Activated naive CD8-positive, alpha-beta T cell (primary cell): ENCODE measurements around the gene VPS8.
A peak's percentile ranks its signal among the peaks of the same experiment; 100 is the strongest.

Experiments used
- H3K27ac Mint-ChIP-seq: one replicate; pipeline ENCODE4 v1.8.0; 2021; ENCODE audit warnings: mixed read lengths
- H3K27me3 Mint-ChIP-seq: one replicate; pipeline ENCODE4 v1.8.0; 2021; ENCODE audit warnings: mixed read lengths
- H3K36me3 Mint-ChIP-seq: one replicate; pipeline ENCODE4 v1.8.0; 2021; ENCODE audit warnings: mixed read lengths
- H3K4me1 Mint-ChIP-seq: one replicate; pipeline ENCODE4 v1.8.0; 2021; ENCODE audit warnings: low read depth, mixed read lengths
- H3K4me3 Mint-ChIP-seq: one replicate; pipeline ENCODE4 v1.8.0; 2021; ENCODE audit warnings: mild to moderate bottlenecking, mixed read lengths
- H3K9me3 Mint-ChIP-seq: one replicate; pipeline ENCODE4 v1.8.0; 2021; ENCODE audit warnings: low read depth, mixed read lengths

Gene VPS8, protein sequence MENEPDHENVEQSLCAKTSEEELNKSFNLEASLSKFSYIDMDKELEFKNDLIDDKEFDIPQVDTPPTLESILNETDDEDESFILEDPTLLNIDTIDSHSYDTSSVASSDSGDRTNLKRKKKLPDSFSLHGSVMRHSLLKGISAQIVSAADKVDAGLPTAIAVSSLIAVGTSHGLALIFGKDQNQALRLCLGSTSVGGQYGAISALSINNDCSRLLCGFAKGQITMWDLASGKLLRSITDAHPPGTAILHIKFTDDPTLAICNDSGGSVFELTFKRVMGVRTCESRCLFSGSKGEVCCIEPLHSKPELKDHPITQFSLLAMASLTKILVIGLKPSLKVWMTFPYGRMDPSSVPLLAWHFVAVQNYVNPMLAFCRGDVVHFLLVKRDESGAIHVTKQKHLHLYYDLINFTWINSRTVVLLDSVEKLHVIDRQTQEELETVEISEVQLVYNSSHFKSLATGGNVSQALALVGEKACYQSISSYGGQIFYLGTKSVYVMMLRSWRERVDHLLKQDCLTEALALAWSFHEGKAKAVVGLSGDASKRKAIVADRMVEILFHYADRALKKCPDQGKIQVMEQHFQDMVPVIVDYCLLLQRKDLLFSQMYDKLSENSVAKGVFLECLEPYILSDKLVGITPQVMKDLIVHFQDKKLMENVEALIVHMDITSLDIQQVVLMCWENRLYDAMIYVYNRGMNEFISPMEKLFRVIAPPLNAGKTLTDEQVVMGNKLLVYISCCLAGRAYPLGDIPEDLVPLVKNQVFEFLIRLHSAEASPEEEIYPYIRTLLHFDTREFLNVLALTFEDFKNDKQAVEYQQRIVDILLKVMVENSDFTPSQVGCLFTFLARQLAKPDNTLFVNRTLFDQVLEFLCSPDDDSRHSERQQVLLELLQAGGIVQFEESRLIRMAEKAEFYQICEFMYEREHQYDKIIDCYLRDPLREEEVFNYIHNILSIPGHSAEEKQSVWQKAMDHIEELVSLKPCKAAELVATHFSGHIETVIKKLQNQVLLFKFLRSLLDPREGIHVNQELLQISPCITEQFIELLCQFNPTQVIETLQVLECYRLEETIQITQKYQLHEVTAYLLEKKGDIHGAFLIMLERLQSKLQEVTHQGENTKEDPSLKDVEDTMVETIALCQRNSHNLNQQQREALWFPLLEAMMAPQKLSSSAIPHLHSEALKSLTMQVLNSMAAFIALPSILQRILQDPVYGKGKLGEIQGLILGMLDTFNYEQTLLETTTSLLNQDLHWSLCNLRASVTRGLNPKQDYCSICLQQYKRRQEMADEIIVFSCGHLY (N-terminal part only)

DNA sequence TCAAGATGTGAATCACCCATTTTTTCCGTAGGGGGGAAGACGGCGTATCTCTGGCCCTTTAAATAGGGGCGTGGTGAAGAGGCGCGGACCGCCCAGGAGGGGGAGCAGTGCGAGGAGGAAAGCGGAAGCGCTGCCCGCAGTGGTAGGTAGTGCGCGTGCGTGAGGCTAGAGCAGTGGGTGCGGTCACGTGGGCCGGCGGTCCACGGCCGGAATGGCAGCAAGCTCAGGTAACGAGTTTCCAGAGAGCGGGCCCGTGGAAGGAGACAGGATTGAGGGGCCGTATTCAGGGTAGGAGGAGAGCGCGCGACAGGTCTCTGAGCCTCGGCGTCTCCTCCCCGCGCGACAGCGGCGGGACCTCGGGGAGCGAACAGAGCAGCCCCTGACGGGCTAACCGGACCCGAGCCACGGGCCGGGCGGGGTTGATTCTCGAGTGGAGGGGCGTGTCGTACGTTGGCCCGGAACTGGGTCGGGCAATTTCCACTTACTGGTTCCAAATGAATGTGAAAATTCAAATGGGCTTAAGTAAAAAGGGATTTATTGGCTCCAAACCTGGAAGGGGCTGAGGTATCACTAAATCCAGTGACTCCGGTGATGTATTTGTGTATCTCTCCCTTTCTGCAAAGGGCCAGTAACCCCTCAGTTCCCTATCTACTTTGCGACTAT, at the start of gene VPS8:
TSS of gene VPS8 (plus strand) at position 168 of the 663 bp plus-strand sequence. CDS start 12,467 bp downstream, outside the sequence.
- peaks cover 5% of the 10 kb centered on the region for H3K36me3 Mint-ChIP-seq
- H3K27ac Mint-ChIP-seq = peak within 1 kb of the TSS; percentile 96
- no peaks in the 10 kb centered on the region for H3K9me3 Mint-ChIP-seq
- H3K4me3 Mint-ChIP-seq = peak within 1 kb of the TSS; percentile 98
- H3K27me3 Mint-ChIP-seq = no peaks in the 10 kb centered on the region
- H3K4me1 Mint-ChIP-seq = peaks cover 55% of the 10 kb centered on the region

DNA sequence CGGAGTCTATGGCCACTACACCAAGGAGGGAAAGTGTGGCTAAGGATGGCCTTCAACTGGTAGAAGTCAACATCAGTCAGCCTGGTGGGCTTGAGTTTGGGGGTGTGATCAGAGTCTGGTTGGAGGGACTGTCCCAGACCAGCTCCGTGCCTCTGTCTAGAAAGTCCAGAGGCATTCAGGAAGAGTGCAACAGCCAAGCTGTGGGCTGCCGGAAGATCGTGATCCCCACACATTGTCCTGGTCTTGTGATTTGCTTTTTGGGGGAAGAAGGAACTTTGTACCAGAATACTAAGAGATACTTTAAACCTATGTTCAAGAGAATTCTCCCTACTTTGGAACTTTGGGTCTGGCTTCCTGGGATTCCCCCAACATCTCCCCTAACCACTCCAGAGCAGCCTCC, 47.8 kb upstream of the VPS8 start:
- Mint-ChIP-seq H3K36me3 (no peaks in the 10 kb centered on the region), H3K27me3 (peaks cover 4% of the 10 kb centered on the region), H3K4me3 (no peak overlapping the region), H3K4me1 (no peaks in the 10 kb centered on the region), H3K27ac (no peak overlapping the region), H3K9me3 (no peaks in the 10 kb centered on the region)

DNA sequence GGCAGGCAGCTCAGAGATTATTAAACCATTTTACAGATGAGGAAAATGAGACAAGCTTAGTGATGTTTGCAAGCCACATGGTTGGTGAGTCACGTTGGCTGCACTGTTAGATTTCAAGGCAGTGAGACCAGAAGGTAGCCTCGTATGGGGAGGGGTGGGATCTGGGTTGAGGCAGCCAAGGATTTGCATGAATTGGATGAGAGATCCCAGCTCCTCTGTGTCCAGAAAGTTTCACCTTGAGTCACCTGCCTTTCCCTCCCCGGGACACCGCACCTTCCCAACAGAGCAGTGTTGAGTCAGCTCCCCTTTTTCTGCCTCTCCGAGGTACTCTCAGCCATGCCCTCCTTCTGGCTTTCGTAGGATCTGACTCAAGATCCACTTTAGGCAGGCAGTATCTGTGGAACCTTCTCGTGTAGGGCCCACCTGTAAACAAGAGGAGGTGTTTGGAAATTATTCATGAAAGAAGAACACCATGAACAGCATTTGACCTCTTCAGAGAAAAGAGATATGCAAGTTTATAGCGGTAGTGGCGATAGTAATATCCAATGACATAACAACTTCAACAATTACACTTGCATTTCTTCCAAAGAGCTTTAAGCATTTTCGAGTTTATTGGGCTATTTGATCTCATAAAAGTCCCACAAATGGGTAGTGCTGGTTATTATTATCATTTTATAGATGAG, 46.8 kb upstream of the VPS8 start:
- H3K27ac Mint-ChIP-seq = no peak overlapping the region
- H3K27me3 Mint-ChIP-seq = peaks cover 4% of the 10 kb centered on the region
- H3K4me3 Mint-ChIP-seq = no peak overlapping the region
- no peaks in the 10 kb centered on the region for H3K9me3 Mint-ChIP-seq
- H3K4me1 Mint-ChIP-seq = no peaks in the 10 kb centered on the region
- no peaks in the 10 kb centered on the region for H3K36me3 Mint-ChIP-seq

DNA sequence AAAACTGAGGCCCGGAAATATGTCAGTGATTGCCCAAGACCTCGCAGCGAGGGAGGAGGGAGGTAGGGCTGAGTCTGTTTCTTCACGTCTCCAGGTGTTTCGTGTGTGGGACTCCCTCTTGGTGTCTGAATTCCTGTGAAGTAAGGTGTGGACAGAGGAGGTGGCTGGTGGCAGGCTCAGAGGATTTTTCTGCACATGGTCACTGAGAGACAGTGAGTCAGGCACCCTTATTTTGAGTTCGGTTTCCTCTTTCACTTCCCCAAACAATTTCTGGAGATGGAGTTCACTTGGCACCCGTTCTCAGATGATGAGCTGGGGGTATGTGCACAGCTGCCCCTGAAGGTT, 46.3 kb upstream of the VPS8 start:
- no peaks in the 10 kb centered on the region for H3K36me3 Mint-ChIP-seq
- H3K4me3 Mint-ChIP-seq = no peak overlapping the region
- H3K4me1 Mint-ChIP-seq = no peaks in the 10 kb centered on the region
- no peak overlapping the region for H3K27ac Mint-ChIP-seq
- H3K27me3 Mint-ChIP-seq = peaks cover 4% of the 10 kb centered on the region
- H3K9me3 Mint-ChIP-seq = no peaks in the 10 kb centered on the region

DNA sequence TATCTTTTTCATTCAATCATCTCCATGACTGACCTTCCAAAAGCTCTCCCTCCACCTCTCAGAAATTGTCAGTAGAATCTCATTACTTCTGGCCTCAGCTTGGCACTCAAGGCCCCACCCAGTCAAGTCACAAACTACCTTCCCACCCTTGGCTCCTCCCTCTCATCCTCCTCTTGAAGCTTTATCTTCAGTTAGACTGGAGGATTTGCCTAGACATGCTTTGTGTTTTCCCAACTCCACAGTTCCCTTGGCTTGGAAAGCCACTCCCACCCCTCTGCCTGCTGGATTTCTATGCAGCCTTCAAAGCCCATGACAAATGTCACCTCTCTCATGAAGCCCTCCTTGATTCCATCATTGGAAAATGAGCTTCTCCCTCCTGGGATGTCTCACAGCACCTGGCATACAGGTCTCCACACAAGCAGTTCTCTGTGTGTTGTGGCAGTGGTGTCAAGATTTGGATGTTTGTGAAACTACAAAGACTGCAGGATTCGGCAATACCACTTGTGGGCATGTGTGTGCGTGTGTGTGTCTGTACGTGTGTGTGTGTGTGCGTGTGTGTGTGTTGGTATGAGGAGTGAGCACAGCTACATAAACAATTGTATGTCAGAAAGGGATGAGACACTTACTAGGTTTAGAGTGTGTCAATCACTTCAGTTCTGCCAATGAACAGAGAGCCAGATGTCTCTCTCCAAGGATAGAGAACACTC, 45.3 kb upstream of the VPS8 start:
- Mint-ChIP-seq H3K4me3 (no peak overlapping the region), H3K4me1 (no peaks in the 10 kb centered on the region), H3K27me3 (peaks cover 4% of the 10 kb centered on the region), H3K27ac (no peak overlapping the region), H3K9me3 (no peaks in the 10 kb centered on the region), H3K36me3 (no peaks in the 10 kb centered on the region)

DNA sequence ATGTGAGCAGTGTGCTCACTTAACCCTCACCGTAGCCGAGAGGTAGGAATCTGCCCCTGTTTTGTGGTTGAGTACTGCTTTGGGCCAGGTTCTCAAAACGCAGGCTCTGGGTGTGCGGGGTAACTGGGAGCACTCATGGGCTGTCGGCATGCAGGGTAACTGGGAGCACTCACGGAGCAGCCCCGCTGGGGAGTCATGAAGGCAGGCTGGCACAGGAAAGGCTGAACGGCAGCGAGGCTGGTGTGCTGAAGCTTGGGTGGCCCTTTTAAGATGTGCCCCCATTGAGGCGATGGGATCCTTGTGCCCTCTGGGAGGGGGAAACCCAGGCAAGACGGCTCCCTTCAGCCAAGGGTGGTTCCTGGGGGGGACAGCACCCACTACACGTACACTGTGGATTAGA, 44.6 kb upstream of the VPS8 start:
- no peaks in the 10 kb centered on the region for H3K36me3 Mint-ChIP-seq
- peaks cover 2% of the 10 kb centered on the region for H3K27me3 Mint-ChIP-seq
- no peak overlapping the region for H3K4me3 Mint-ChIP-seq
- H3K4me1 Mint-ChIP-seq = no peaks in the 10 kb centered on the region
- H3K9me3 Mint-ChIP-seq = no peaks in the 10 kb centered on the region
- H3K27ac Mint-ChIP-seq = no peak overlapping the region

DNA sequence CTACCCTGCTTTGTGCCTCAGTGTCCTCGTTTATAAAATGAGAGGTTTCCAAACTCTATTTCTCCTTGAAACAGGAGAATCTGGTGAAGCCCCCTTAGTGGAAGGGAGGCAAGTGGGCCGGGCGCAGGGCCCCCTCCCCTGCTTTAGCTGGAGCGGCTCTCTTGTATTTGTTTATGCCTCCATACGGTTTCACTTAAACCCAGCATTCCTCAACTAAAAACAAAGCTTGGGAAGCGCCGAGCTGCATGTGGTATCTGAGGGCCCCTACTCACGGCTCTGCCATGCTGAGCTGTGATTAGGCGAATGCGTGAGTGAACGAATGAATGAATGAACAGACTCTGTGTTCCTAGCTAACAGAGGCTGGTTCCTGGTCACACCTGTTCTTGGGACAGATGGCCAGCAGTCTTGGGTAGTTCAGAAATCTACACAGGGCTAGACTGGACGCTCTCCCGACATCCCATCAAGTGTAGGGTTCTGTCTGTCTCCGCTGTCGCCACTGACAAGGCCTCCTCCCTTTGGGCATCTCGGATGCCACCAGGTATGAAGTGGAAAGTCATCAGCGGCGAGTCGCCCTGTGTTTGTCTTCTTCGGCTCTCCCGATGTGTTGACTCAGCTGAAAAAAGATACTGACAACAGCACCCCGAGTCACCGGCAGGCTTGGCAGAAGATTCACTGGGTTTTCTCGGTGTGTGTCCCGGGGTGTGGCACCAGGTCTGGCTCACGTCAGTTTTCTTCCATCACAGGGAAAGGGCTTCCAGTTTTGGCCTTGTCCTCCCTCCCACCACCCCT, 42.4 kb upstream of the VPS8 start:
- no peak overlapping the region for H3K27ac Mint-ChIP-seq
- no peaks in the 10 kb centered on the region for H3K9me3 Mint-ChIP-seq

DNA sequence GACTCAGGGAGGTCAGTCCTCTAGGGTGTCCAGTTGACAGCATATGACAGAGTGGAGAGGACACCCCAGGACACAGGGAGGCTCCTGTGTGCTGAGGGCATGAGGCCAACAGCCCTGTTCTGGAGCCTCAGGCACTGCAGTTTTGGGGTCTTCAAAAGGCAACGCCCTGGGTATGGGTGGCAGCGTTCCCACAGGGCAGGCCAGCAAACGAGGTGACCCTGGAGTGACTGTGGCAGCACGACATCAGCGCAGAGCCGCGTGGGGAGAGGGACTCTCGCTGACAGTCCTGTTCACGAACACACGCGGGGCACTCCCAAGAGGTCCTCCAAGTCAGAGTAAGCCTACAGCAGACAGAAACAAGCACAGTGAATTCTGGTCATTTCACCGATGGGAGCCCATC, 41.4 kb upstream of the VPS8 start:
- no peak overlapping the region for H3K27ac Mint-ChIP-seq
- H3K27me3 Mint-ChIP-seq = peaks cover 1% of the 10 kb centered on the region
- H3K9me3 Mint-ChIP-seq = no peaks in the 10 kb centered on the region
- no peaks in the 10 kb centered on the region for H3K36me3 Mint-ChIP-seq
- H3K4me1 Mint-ChIP-seq = no peaks in the 10 kb centered on the region
- no peak overlapping the region for H3K4me3 Mint-ChIP-seq

More for the DNA sequence above, 42.4 kb upstream of the VPS8 start:
- Mint-ChIP-seq H3K36me3 (no peaks in the 10 kb centered on the region), H3K4me1 (no peaks in the 10 kb centered on the region), H3K4me3 (no peak overlapping the region), H3K27me3 (no peaks in the 10 kb centered on the region)

DNA sequence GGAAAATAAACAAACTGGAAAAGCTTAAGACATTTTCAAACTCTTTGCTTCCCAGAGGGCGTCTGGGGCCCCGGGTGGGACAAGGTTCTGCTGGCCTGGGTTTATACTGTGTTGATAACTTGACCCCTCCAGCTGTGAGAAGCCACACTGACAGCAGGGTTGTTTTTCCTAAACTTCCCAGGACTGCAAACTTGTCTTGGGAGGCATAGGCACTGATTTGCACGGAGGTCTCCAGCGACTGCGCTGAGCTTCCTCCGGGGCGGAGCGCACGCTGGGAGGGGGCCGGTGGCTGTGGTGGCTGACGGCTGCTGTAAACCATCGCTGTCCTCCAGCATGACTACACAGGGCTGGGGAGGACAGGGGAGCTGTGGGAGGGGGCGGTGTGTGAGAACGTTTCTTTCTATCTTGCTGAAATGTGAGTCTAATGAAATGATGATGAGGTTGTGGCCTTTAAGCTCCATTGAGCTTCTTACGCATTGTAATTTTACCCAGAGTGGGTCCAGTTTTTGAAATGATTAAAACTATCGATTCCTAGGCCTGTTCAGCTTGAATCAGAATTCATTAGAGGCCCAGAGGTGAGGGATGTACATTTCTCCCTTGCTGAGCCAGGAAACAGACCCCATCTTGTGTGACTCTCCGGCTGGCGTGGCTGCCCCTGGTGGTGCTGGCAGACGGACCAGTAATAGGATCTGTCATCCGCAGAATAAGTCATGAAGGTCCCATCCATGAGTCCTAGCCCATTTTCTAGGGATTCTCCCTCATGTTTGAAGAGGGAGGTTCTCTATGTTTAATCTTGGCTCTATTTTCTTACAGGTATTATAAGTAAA, 40.5 kb upstream of the VPS8 start:
- Mint-ChIP-seq H3K36me3 (no peaks in the 10 kb centered on the region), H3K4me3 (no peak overlapping the region), H3K27me3 (peaks cover 1% of the 10 kb centered on the region), H3K4me1 (no peaks in the 10 kb centered on the region), H3K9me3 (no peaks in the 10 kb centered on the region), H3K27ac (no peak overlapping the region)

DNA sequence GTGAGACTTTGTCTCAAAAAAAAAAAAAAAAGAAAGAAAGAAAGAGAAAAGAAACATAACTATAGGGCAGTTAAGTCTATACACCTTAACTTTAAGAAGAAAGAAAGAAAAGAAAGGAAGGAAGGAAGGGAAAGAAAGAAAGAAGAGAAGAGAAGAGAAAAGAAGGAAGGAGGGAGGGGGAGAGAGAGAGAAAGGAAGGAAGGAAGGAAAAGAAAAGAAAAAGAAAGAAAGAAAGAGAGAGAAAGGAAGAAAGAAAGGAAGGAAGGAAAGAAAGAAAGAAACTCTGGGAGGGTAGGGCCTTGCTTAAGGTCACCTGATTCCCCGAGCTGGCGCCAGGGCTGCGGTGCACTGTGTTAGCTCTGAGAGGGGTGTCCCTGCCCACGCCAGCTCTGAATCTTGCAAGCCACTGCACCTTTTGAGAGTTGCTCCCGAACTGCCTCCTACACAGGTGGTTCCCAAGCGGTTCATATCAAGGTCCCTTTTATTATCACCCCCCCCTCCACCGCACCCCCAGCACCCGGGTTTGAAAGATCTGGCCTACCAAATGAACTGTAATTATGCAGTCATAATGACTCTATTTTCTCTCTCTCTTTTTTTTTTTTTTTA, 39.2 kb upstream of the VPS8 start:
- no peak overlapping the region for H3K4me3 Mint-ChIP-seq
- no peaks in the 10 kb centered on the region for H3K9me3 Mint-ChIP-seq
- no peaks in the 10 kb centered on the region for H3K4me1 Mint-ChIP-seq
- H3K27me3 Mint-ChIP-seq = peaks cover 2% of the 10 kb centered on the region
- no peaks in the 10 kb centered on the region for H3K36me3 Mint-ChIP-seq
- H3K27ac Mint-ChIP-seq = no peak overlapping the region

DNA sequence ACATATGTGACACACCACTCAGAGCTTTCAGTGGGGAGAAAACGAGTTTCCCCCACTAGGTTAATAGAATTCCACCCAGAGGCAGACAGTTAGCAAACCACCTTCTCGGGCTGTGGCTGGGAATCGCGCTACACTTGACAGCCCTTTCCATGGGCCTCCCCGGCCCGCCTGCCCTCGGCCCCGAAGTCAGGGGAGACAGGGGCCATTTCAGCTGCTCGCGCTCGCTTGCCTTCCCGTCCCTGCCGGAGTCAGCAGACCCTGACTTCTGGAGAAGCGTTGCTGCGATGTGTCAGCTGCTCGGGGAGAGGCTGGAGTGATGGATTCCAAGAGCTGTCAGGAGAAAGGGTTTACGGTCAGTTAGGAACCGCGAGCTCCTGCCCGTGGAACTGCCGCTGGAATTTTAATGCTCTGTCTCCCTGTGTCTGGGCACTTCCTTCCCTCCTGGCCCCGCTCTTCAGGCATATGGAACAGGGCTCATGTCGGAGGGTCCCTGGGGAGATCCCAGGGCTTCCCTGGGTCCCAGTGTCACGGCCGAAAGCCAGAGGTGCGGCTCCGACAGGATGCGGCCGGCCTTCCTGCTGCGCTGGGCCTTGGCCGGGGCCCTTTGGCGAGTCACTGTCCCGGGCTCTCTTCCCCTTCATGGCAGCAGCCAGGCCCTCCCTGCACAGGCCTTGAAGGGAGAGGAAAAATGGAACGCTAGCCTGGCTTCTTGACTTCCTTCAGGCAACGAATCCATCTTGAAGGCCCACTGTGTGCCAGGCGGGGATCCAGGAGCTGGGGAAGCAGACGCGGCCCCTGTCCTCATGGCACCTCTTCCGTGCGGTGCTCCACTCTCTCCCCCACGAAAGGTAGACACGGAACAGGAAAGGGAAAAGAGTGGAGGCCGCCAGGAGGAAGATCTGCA, 38.4 kb upstream of the VPS8 start:
- no peak overlapping the region for H3K4me3 Mint-ChIP-seq
- no peaks in the 10 kb centered on the region for H3K9me3 Mint-ChIP-seq
- no peak overlapping the region for H3K27ac Mint-ChIP-seq
- no peaks in the 10 kb centered on the region for H3K4me1 Mint-ChIP-seq
- H3K27me3 Mint-ChIP-seq = peaks cover 4% of the 10 kb centered on the region
- H3K36me3 Mint-ChIP-seq = no peaks in the 10 kb centered on the region
